Measurements from ENCODE around the gene DHCR24.

DHCR24 gene

DNA sequence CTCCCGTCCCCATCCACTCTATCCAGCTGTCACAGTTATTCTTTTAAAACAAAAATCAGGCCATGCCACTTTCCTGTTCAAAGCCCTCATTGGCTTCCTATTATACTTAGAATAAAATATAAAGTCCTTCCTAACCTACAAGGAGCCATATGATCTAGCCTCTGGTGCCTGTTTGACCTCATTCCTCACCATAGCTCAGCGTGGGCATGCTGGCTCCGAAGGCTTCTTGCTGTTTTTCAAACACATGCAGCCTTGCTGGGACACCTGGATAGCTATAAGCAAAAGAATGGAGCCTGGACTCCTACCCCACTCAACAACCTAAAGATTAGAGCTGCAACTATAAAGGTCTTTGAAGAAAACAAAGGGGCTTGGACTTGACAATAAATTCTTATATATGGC, 23.7 kb downstream of the DHCR24 start:
- TF ChIP-seq CTCF (conservative IDR thresholded peaks at IDR 0.05; ENCODE audit: low read length) (no peak), EZH2phosphoT487 (IDR thresholded peaks at IDR 0.05; ENCODE audit: borderline replicate concordance) (no peak)
- Histone ChIP-seq H3K27me3 (ENCODE audit: insufficient read depth, low read length, poor library complexity, severe bottlenecking) (no peaks in the 10 kb centered on the region), H3F3A (ENCODE audit: low read depth) (no peaks in the 10 kb centered on the region), H4K20me1 (ENCODE audit: insufficient read depth, low read length, poor library complexity, severe bottlenecking) (peaks cover 6% of the 10 kb centered on the region), H3K79me2 (ENCODE audit: insufficient read depth, low read length) (peaks cover 9% of the 10 kb centered on the region; the same call in 1 of the 2 replicates), H3K9ac (ENCODE audit: low read depth, low read length, poor library complexity, severe bottlenecking) (no peak overlapping the region), H3K9me3 (ENCODE audit: insufficient read depth, low read depth, low read length) (no peaks in the 10 kb centered on the region), H3K4me1 (ENCODE audit: insufficient read depth, low read length, poor library complexity, severe bottlenecking) (no peaks in the 10 kb centered on the region), H3K4me3 (ENCODE audit: low read length, poor library complexity, severe bottlenecking) (no peak overlapping the region), H3K36me3 (ENCODE audit: insufficient read depth, low read length) (peaks cover 95% of the 10 kb centered on the region), H2AFZ (ENCODE audit: low read length) (no peak overlapping the region), H3K9me2 (replicated peaks; ENCODE audit: low read depth, low read length) (no peaks in the 10 kb centered on the region), H3K4me2 (ENCODE audit: low read depth, low read length, poor library complexity, severe bottlenecking) (no peak overlapping the region)

DNA sequence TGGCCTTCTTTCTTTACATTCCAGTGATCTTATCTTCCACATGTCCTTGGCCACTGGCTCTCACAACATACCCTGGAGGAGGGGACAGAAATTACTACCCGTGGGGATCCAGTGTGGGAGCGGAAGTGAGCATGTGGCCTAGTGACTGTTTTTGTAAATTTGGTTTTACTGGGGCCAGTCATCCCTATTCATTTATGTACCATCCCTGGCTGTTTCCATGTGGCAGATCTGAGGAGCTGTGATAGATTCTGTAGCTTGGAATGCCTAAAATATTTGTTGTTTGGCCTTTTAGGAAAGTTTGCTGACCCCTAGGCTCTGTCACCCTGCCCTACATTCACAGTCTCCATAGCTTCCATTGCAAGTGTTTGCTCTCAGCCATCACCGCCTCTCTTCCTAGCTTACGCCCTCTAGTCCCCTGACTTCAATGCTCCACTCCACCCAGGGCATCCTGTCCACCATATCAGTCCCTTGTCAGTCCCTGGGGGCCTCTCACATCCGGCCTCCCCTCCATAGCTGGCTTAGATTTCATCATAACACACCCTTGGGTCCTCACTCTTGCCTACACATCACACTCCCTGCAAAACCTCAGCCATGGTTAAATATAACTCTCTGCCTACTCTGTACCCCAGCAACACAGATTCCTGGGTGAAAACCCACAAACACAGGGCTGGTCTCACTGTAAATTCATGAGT, 25.8 kb downstream of the DHCR24 start:
- no peak overlapping the region for H3K9ac ChIP-seq (ENCODE audit: low read depth, low read length, poor library complexity, severe bottlenecking)
- H4K20me1 ChIP-seq (ENCODE audit: insufficient read depth, low read length, poor library complexity, severe bottlenecking) = peaks cover 13% of the 10 kb centered on the region
- no peak for TF ChIP-seq EZH2phosphoT487 (IDR thresholded peaks at IDR 0.05; ENCODE audit: borderline replicate concordance)
- no peak for TF ChIP-seq CTCF (conservative IDR thresholded peaks at IDR 0.05; ENCODE audit: low read length)
- H2AFZ ChIP-seq (ENCODE audit: low read length) = no peak overlapping the region
- no peaks in the 10 kb centered on the region for H3K9me3 ChIP-seq (ENCODE audit: insufficient read depth, low read depth, low read length)
- no peaks in the 10 kb centered on the region for H3K9me2 ChIP-seq (replicated peaks; ENCODE audit: low read depth, low read length)
- H3K4me3 ChIP-seq (ENCODE audit: low read length, poor library complexity, severe bottlenecking) = no peak overlapping the region
- peaks cover 5% of the 10 kb centered on the region; the same call in 1 of the 2 replicates for H3K79me2 ChIP-seq (ENCODE audit: insufficient read depth, low read length)
- no peaks in the 10 kb centered on the region for H3K27me3 ChIP-seq (ENCODE audit: insufficient read depth, low read length, poor library complexity, severe bottlenecking)
- no peaks in the 10 kb centered on the region for H3F3A ChIP-seq (ENCODE audit: low read depth)
- H3K4me1 ChIP-seq (ENCODE audit: insufficient read depth, low read length, poor library complexity, severe bottlenecking) = no peaks in the 10 kb centered on the region
- H3K36me3 ChIP-seq (ENCODE audit: insufficient read depth, low read length) = peaks cover 97% of the 10 kb centered on the region
- no peak overlapping the region for H3K4me2 ChIP-seq (ENCODE audit: low read depth, low read length, poor library complexity, severe bottlenecking)

GRCh38 chr1:54859700-54860391, 27.1 kb downstream of the DHCR24 start:
- Histone ChIP-seq H3K9me2 (replicated peaks; ENCODE audit: low read depth, low read length) (no peaks in the 10 kb centered on the region), H3F3A (ENCODE audit: low read depth) (no peaks in the 10 kb centered on the region), H3K27me3 (ENCODE audit: insufficient read depth, low read length, poor library complexity, severe bottlenecking) (no peaks in the 10 kb centered on the region), H2AFZ (ENCODE audit: low read length) (no peak overlapping the region), H3K36me3 (ENCODE audit: insufficient read depth, low read length) (peaks cover 96% of the 10 kb centered on the region), H3K4me1 (ENCODE audit: insufficient read depth, low read length, poor library complexity, severe bottlenecking) (no peaks in the 10 kb centered on the region), H3K9me3 (ENCODE audit: insufficient read depth, low read depth, low read length) (no peaks in the 10 kb centered on the region), H3K79me2 (ENCODE audit: insufficient read depth, low read length) (peaks cover 5% of the 10 kb centered on the region; the same call in 1 of the 2 replicates), H3K4me3 (ENCODE audit: low read length, poor library complexity, severe bottlenecking) (no peak overlapping the region), H4K20me1 (ENCODE audit: insufficient read depth, low read length, poor library complexity, severe bottlenecking) (peaks cover 13% of the 10 kb centered on the region), H3K4me2 (ENCODE audit: low read depth, low read length, poor library complexity, severe bottlenecking) (no peak overlapping the region), H3K9ac (ENCODE audit: low read depth, low read length, poor library complexity, severe bottlenecking) (no peak overlapping the region)
- no peak for TF ChIP-seq CTCF (conservative IDR thresholded peaks at IDR 0.05; ENCODE audit: low read length)
- no peak for TF ChIP-seq EZH2phosphoT487 (IDR thresholded peaks at IDR 0.05; ENCODE audit: borderline replicate concordance)

Data from Loucy (cell line).